Measurements from ENCODE around the gene RTBDN. TPM values are rescaled to one million over a fixed set of nuclear protein-coding genes. Genes with fewer than 3 reads are reported as not detected.
"Not testable (repeated sequence)": the region's sequence is repeated elsewhere in the genome, so short reads cannot be mapped to it uniquely, and the experiment has no call there.

RTBDN gene
- total RNA-seq, 1 donor: not detected

- TF ChIP-seq, protein P1, sequence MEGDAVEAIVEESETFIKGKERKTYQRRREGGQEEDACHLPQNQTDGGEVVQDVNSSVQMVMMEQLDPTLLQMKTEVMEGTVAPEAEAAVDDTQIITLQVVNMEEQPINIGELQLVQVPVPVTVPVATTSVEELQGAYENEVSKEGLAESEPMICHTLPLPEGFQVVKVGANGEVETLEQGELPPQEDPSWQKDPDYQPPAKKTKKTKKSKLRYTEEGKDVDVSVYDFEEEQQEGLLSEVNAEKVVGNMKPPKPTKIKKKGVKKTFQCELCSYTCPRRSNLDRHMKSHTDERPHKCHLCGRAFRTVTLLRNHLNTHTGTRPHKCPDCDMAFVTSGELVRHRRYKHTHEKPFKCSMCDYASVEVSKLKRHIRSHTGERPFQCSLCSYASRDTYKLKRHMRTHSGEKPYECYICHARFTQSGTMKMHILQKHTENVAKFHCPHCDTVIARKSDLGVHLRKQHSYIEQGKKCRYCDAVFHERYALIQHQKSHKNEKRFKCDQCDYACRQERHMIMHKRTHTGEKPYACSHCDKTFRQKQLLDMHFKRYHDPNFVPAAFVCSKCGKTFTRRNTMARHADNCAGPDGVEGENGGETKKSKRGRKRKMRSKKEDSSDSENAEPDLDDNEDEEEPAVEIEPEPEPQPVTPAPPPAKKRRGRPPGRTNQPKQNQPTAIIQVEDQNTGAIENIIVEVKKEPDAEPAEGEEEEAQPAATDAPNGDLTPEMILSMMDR (IDR thresholded peaks at IDR 0.05; ENCODE audit: insufficient read depth, low read depth, low read length): peak; percentile 94
- H3K4me3 ChIP-seq (ENCODE audit: low read depth, low read length): peak overlapping the region; percentile 32
- DNase-seq (ENCODE audit: low read depth): peak; percentile 77
Measured at GRCh38 chr19:12847159-12848139, 13.1 kb upstream of the RTBDN start.

DNA sequence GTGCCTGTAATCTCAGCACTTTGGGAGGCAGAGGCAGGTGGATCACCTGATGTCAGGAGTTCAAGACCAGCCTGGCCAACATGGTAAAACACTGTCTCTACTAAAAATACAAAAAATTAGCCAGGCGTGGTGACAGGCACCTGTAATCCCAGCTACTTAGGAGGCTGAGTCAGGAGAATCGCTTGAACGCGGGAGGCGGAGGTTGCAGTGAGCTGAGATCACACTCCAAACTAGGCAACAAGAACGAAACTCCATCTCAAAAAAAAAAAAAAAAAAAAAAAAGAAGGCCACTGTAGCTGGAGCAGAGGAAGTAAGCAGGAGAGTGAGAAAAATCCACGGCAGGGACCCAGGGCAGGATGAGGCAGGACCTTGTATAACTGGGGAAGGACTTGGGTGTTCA is 12.2 kb upstream of the RTBDN start:
- DNase-seq (ENCODE audit: low read depth); H3K4me3 ChIP-seq (ENCODE audit: low read depth, low read length): not testable (repeated sequence)

DNA sequence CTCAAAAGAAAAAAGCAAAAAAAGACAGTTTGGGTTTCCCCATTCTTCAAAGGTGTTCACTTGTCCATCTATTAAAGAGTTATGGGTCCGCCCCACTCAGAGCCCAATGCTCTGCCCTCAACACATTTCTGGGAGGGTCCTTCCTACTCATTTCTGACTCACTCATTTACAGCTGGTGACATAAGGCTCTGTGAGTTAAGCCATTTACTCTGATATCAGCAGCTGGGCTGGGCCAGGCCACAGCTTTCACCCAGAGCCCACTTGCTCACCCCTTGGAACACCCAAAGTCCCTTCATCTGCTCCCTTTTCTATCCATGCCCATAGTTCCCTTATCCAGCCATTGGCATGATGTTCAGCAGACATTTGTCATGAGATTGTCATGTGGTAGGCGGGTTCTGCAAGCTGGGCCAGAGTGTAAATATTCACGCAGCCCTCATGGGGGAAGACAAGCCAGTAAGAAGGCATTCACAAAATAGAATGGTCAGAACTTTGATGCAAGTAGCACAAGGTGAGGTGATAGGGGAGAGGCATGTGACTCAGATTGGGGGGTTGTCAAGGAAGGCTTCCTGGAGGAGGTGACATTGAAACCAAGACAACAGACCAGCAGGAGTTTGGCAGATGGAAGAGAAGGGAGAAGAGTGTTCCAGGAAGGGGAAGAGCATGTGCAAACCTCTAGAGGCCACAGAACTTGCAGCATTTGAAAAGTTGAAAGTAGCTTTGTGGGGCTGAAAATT is 9.8 kb upstream of the RTBDN start:
- DNase-seq (ENCODE audit: low read depth): no peak
- H3K4me3 ChIP-seq (ENCODE audit: low read depth, low read length): no peak overlapping the region
- TF ChIP-seq, protein P1 (IDR thresholded peaks at IDR 0.05; ENCODE audit: insufficient read depth, low read depth, low read length): no peak

DNA sequence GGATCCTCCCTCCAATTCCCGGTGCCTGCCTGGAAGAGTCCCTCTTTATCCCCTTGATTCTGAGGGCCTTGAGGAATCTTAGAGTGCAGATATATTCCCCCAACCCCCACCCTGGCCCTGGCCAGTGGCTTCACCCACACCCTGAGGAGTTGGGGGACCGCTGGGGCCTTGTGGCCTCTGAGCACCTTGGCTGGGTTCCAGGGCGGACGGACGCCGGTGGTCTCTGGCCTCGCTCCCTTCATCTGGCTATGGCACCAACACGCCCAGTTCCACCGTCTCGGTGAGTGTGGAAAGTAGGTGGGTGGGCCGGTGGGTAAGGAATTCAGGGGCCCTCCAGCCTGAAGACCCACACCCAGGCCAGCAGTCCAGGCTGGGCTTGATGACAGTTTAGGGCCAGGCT is 8.9 kb upstream of the RTBDN start:
- no peak for DNase-seq (ENCODE audit: low read depth)
- H3K4me3 ChIP-seq (ENCODE audit: low read depth, low read length): no peak overlapping the region
- TF ChIP-seq, protein P1 (IDR thresholded peaks at IDR 0.05; ENCODE audit: insufficient read depth, low read depth, low read length): no peak

GRCh38 chr19:12842511-12842910 is 8.1 kb upstream of the RTBDN start:
- no peak for DNase-seq (ENCODE audit: low read depth)
- no peak overlapping the region for H3K4me3 ChIP-seq (ENCODE audit: low read depth, low read length)
- TF ChIP-seq, protein P1 (IDR thresholded peaks at IDR 0.05; ENCODE audit: insufficient read depth, low read depth, low read length): no peak

DNA sequence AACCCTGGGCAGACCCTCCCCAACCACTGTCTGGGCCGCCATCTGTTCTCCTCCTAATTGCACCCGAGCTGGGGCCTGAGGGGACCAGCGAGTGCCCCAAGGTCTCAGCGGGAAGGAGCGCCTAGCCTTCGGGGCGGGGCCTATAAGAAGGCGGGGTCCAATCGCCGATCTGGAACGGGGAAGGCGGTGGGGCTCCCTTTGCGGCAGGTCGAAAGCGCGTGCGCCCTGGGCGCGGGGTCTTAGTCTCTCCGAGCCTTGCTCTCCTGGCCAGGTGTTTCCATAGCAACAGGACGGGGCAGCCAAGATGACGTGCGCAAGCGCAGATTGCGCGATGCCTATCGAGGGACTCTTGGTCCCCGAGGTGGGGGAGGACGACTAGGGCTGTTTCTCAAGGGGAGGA is 6.7 kb upstream of the RTBDN start:
- DNase-seq (ENCODE audit: low read depth): peak; percentile 19
- H3K4me3 ChIP-seq (ENCODE audit: low read depth, low read length): peak overlapping the region; percentile 45
- TF ChIP-seq, protein P1 (IDR thresholded peaks at IDR 0.05; ENCODE audit: insufficient read depth, low read depth, low read length): no peak

Data from fibroblast of villous mesenchyme (primary cell).